ENCODE results near the gene GCN1. TPM values are rescaled to one million over a fixed set of nuclear protein-coding genes. Genes with fewer than 3 reads are reported as not detected.

GCN1 gene
- polyA plus RNA-seq, 3 donors: 5.0 to 22.1 (median 8.3) TPM

- H3K27me3 Mint-ChIP-seq (ENCODE audit: low read depth in 3 of 3): peaks cover 0 to 1% (median 0%) of the 10 kb centered on the region in 3 donors
- no peaks in the 10 kb centered on the region for H3K9me3 Mint-ChIP-seq
- Histone ChIP-seq H3K36me3 (replicated peaks in 1 of 2; ENCODE audit: control insufficient read depth in 1 of 2, insufficient read depth in 2 of 2, low read length in 2 of 2) (peaks cover 21 to 23% of the 10 kb centered on the region in 2 donors), H3K4me3 (replicated peaks in 1 of 3; ENCODE audit: low read depth in 2 of 3, low read length in 3 of 3) (peak overlapping the region in 1 of 3 experiments; percentile 70), H3K9ac (ENCODE audit: insufficient read depth, low read length, poor library complexity, severe bottlenecking) (peak overlapping the region; percentile 47), H3K79me2 (ENCODE audit: insufficient read depth, low read length) (peaks cover 90% of the 10 kb centered on the region), H2AFZ (ENCODE audit: insufficient read depth, low read depth, low read length, poor library complexity, severe bottlenecking) (no peak overlapping the region), H3K4me1 (ENCODE audit: control insufficient read depth in 1 of 2, insufficient read depth in 2 of 2, low read length in 2 of 2) (peaks cover 96 to 100% of the 10 kb centered on the region in 2 donors), H3K27ac (ENCODE audit: low read depth in 1 of 2, low read length in 2 of 2) (peak overlapping the region; percentile 21 to 94), H3K4me2 (replicated peaks; ENCODE audit: extremely low read depth, low read length, poor library complexity, severe bottlenecking) (peak overlapping the region; percentile 81), H3K9me3 (replicated peaks in 1 of 2; ENCODE audit: control insufficient read depth in 1 of 2, insufficient read depth in 1 of 2, low read length in 2 of 2) (no peaks in the 10 kb centered on the region), H4K20me1 (ENCODE audit: insufficient read depth, low read length) (peaks cover 89% of the 10 kb centered on the region), H3K27me3 (ENCODE audit: control insufficient read depth in 2 of 2, insufficient read depth in 2 of 2, low read length in 2 of 2) (no peaks in the 10 kb centered on the region)
- TF ChIP-seq, protein P1, sequence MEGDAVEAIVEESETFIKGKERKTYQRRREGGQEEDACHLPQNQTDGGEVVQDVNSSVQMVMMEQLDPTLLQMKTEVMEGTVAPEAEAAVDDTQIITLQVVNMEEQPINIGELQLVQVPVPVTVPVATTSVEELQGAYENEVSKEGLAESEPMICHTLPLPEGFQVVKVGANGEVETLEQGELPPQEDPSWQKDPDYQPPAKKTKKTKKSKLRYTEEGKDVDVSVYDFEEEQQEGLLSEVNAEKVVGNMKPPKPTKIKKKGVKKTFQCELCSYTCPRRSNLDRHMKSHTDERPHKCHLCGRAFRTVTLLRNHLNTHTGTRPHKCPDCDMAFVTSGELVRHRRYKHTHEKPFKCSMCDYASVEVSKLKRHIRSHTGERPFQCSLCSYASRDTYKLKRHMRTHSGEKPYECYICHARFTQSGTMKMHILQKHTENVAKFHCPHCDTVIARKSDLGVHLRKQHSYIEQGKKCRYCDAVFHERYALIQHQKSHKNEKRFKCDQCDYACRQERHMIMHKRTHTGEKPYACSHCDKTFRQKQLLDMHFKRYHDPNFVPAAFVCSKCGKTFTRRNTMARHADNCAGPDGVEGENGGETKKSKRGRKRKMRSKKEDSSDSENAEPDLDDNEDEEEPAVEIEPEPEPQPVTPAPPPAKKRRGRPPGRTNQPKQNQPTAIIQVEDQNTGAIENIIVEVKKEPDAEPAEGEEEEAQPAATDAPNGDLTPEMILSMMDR (IDR thresholded peaks at IDR 0.05): no peak
- peaks cover 98% of the 10 kb centered on the region for H3K4me1 Mint-ChIP-seq
- H3K27ac Mint-ChIP-seq: peak overlapping the region in 4 of 7 donors; percentile 35 to 98 (median 88)
- intact Hi-C loops (cut with micrococcal nuclease): loop anchor here (2.0 kb wide), 1 partner anchor 36 kb away; the partner anchor contains the start of gene PXN (in 2 of the 2)
- DNase-seq: no peak
- H3K36me3 Mint-ChIP-seq: peaks cover 26 to 50% of the 10 kb centered on the region in 2 donors
- WGBS (ENCODE audit: insufficient coverage): 67% methylated on average over 1 of the region's 7 CpGs
- H3K4me3 Mint-ChIP-seq: peak overlapping the region; percentile 56 to 89
Observed at GRCh38 chr12:120229071-120229486, 34.6 kb upstream of the GCN1 start.

DNA sequence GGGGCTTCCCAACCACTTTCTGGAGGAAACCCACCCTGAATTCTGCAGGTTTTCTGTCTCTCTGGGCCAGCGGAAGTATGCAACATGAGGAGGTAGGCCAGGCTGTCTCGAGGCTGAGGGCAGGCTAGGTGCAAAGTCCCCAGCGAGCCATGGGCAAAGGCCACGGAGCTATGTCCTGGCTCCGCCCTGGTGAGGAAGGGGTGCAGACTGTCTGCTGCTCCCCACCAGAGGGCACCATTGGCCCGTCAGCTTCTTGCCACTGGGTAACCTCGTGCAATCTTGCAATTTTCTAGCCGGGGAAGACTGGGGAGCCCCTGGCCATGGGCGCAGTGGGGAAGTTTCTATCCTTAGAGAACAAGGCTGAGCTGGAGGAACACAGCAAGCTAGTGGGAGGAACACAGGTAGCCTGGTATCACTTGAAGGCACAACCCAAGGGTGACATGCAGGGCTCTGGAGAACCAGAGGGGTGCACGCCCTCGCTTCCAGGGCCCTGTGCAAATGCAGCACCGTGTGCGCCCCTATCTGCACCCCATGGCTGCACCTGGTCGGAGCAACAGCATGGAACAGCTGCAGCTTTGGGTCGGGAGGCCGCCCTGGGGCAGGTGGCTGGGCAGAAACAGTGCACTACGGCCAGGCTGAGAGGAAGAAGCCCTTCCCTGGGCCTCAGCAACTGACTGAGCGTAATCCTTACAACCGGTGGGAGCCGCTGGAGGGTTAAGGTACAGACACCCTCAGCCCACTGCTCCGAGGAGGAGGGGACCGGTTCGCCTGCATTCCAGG, 34.0 kb upstream of the GCN1 start:
- Mint-ChIP-seq H3K36me3 (peaks cover 28 to 52% of the 10 kb centered on the region in 2 donors), H3K9me3 (peaks cover 0 to 1% (median 0%) of the 10 kb centered on the region in 7 donors), H3K27me3 (ENCODE audit: low read depth in 3 of 3) (peaks cover 0 to 1% (median 0%) of the 10 kb centered on the region in 3 donors), H3K4me1 (peaks cover 92% of the 10 kb centered on the region), H3K27ac (peak overlapping the region; percentile 75 to 98 (median 85)), H3K4me3 (peak overlapping the region; percentile 56 to 89)
- no peak overlapping the region for H2AFZ ChIP-seq (ENCODE audit: insufficient read depth, low read depth, low read length, poor library complexity, severe bottlenecking)
- DNase-seq: peak; percentile 78 to 86 (median 82)
- TF ChIP-seq, protein P1 (IDR thresholded peaks at IDR 0.05): peak; percentile 92
- peak overlapping the region; percentile 21 to 94 for H3K27ac ChIP-seq (ENCODE audit: low read depth in 1 of 2, low read length in 2 of 2)
- WGBS (ENCODE audit: insufficient coverage): 13% methylated on average over 19 of the region's 23 CpGs
- H3K4me2 ChIP-seq (replicated peaks; ENCODE audit: extremely low read depth, low read length, poor library complexity, severe bottlenecking): peak overlapping the region; percentile 81
- no peaks in the 10 kb centered on the region for H3K9me3 ChIP-seq (replicated peaks in 1 of 2; ENCODE audit: control insufficient read depth in 1 of 2, insufficient read depth in 1 of 2, low read length in 2 of 2)
- peaks cover 27 to 29% of the 10 kb centered on the region in 2 donors for H3K36me3 ChIP-seq (replicated peaks in 1 of 2; ENCODE audit: control insufficient read depth in 1 of 2, insufficient read depth in 2 of 2, low read length in 2 of 2)
- peak overlapping the region; percentile 34 for H3K9ac ChIP-seq (ENCODE audit: insufficient read depth, low read length, poor library complexity, severe bottlenecking)
- H3K4me1 ChIP-seq (ENCODE audit: control insufficient read depth in 1 of 2, insufficient read depth in 2 of 2, low read length in 2 of 2): peaks cover 90 to 94% of the 10 kb centered on the region in 2 donors
- peak overlapping the region in 1 of 3 experiments; percentile 70 for H3K4me3 ChIP-seq (replicated peaks in 1 of 3; ENCODE audit: low read depth in 2 of 3, low read length in 3 of 3)
- H3K27me3 ChIP-seq (ENCODE audit: control insufficient read depth in 2 of 2, insufficient read depth in 2 of 2, low read length in 2 of 2): no peaks in the 10 kb centered on the region
- peaks cover 95% of the 10 kb centered on the region for H4K20me1 ChIP-seq (ENCODE audit: insufficient read depth, low read length)
- peaks cover 89% of the 10 kb centered on the region for H3K79me2 ChIP-seq (ENCODE audit: insufficient read depth, low read length)
- intact Hi-C loops (cut with micrococcal nuclease): loop anchor here (2.0 kb wide), 1 partner anchor 36 kb away; the partner anchor contains the start of gene PXN (in 2 of the 2)
